Suprapubic skin (tissue), 4 donors: ENCODE results near the gene CAMK2G.

Experiments
- CTCF ChIP-seq, 2 donors: fragments of 200-600 bp in 1 of 2; fragments of 450-650 bp in 1 of 2; sonication (generic) in 1 of 2; IDR thresholded peaks; one replicate each; pipeline ENCODE4 v1.5.1; 2016 to 2019; ENCODE audit warnings: antibody characterized with exemption in 2 of 2, mild to moderate bottlenecking in 1 of 2, moderate library complexity in 1 of 2
- EP300 ChIP-seq: sonication (generic); formaldehyde crosslinking; IDR thresholded peaks from one replicate; pipeline ENCODE4 v1.6.1; 2017; ENCODE audit warnings: antibody characterized with exemption
- POLR2AphosphoS5 ChIP-seq, 3 donors: sonication (generic); formaldehyde crosslinking; IDR thresholded peaks; one replicate each; pipeline ENCODE4 v1.6.1; 2017; ENCODE audit warnings: antibody characterized with exemption in 3 of 3

- TF ChIP-seq CTCF (IDR thresholded peaks at IDR 0.05), result no peak
- no peak for TF ChIP-seq EP300
- no peak for TF ChIP-seq POLR2AphosphoS5 (IDR thresholded peaks at IDR 0.05)
These were observed 42.6 kb upstream of the CAMK2G start for GRCh38 chr10:73916761-73917470.
